ENCODE data around the gene DMBT1. TPM values are rescaled to one million over a fixed set of nuclear protein-coding genes. Genes with fewer than 3 reads are reported as not detected.

The DMBT1 gene
- total and polyA plus RNA-seq, 4 donors, result 0.03 TPM; not detected in 3

- 83% methylated on average over 16 of the region's 16 CpGs for WGBS
- no peak for TF ChIP-seq CTCF (IDR thresholded peaks at IDR 0.05; ENCODE audit: low read depth, low read length, missing input control)
- no peak for TF ChIP-seq EGR1 (IDR thresholded peaks at IDR 0.05; ENCODE audit: low read depth in 2 of 2)
- no peak for TF ChIP-seq ATF3 (IDR thresholded peaks at IDR 0.05)
- TF ChIP-seq REST (IDR thresholded peaks at IDR 0.05), result no peak
- TF ChIP-seq GABPA (IDR thresholded peaks at IDR 0.05 in 1 of 2, conservative IDR thresholded peaks at IDR 0.05 in 1 of 2), result no peak
- TF ChIP-seq HNF4A (conservative IDR thresholded peaks at IDR 0.05), result no peak
- TF ChIP-seq RXRA (IDR thresholded peaks at IDR 0.05), result no peak
- no peak for TF ChIP-seq JUND (IDR thresholded peaks at IDR 0.05)
- TF ChIP-seq RAD21 (IDR thresholded peaks at IDR 0.05), result no peak
- TF ChIP-seq YY1 (IDR thresholded peaks at IDR 0.05), result no peak
- no peak for TF ChIP-seq FOXA1 (IDR thresholded peaks at IDR 0.05)
- no peak for TF ChIP-seq MAX (IDR thresholded peaks at IDR 0.05)
- no peak for DNase-seq (ENCODE audit: low spot score)
Measured at GRCh38 chr10:122515588-122516231, 44.8 kb upstream of the DMBT1 start.

GRCh38 chr10:122516734-122517133 lies 43.8 kb upstream of the DMBT1 start:
- WGBS, result 83% methylated on average over 4 of the region's 4 CpGs
- Histone ChIP-seq H3K27me3 (ENCODE audit: control insufficient read depth in 4 of 4, insufficient read depth in 4 of 4, low read length in 3 of 4) (no peaks in the 10 kb centered on the region), H3K4me1 (ENCODE audit: control insufficient read depth in 4 of 4, insufficient read depth in 4 of 4, low read length in 3 of 4) (no peaks in the 10 kb centered on the region), H3K36me3 (ENCODE audit: control insufficient read depth in 4 of 4, insufficient read depth in 3 of 4, low read depth in 1 of 4, low read length in 3 of 4) (peaks cover 2 to 31% (median 11%) of the 10 kb centered on the region in 4 donors), H3K4me3 (ENCODE audit: low read depth in 1 of 3, low read length in 3 of 3) (no peak overlapping the region), H3K9ac (ENCODE audit: low read depth in 1 of 2, low read length in 2 of 2) (no peak overlapping the region), H3K27ac (ENCODE audit: low read depth in 1 of 2, low read length in 2 of 2) (no peak overlapping the region), H3K9me3 (ENCODE audit: control insufficient read depth in 4 of 4, low read length in 3 of 4) (no peaks in the 10 kb centered on the region)
- no peak for DNase-seq (ENCODE audit: low spot score)
- no peak for TF ChIP-seq RAD21 (IDR thresholded peaks at IDR 0.05)
- no peak for TF ChIP-seq RXRA (IDR thresholded peaks at IDR 0.05)
- no peak for TF ChIP-seq SP1 (IDR thresholded peaks at IDR 0.05)
- no peak for TF ChIP-seq HNF4G (IDR thresholded peaks at IDR 0.05)
- TF ChIP-seq TAF1 (conservative IDR thresholded peaks at IDR 0.05), result no peak
- no peak for TF ChIP-seq REST (IDR thresholded peaks at IDR 0.05)
- no peak for TF ChIP-seq FOXA1 (IDR thresholded peaks at IDR 0.05)
- no peak for TF ChIP-seq EGR1 (IDR thresholded peaks at IDR 0.05; ENCODE audit: low read depth in 2 of 2)
- TF ChIP-seq ZBTB33 (IDR thresholded peaks at IDR 0.05), result no peak
- TF ChIP-seq ATF3 (IDR thresholded peaks at IDR 0.05), result no peak
- TF ChIP-seq GABPA (IDR thresholded peaks at IDR 0.05 in 1 of 2, conservative IDR thresholded peaks at IDR 0.05 in 1 of 2), result no peak
- no peak for TF ChIP-seq HNF4A (conservative IDR thresholded peaks at IDR 0.05)
- no peak for TF ChIP-seq MAX (IDR thresholded peaks at IDR 0.05)

More at GRCh38 chr10:122515588-122516231, 44.8 kb upstream of the DMBT1 start:
- Histone ChIP-seq H3K4me3 (ENCODE audit: low read depth in 1 of 3, low read length in 3 of 3) (no peak overlapping the region), H3K36me3 (ENCODE audit: control insufficient read depth in 4 of 4, insufficient read depth in 3 of 4, low read depth in 1 of 4, low read length in 3 of 4) (peaks cover 2 to 33% (median 14%) of the 10 kb centered on the region in 4 donors), H3K9me3 (ENCODE audit: control insufficient read depth in 4 of 4, low read length in 3 of 4) (no peaks in the 10 kb centered on the region), H3K4me1 (ENCODE audit: control insufficient read depth in 4 of 4, insufficient read depth in 4 of 4, low read length in 3 of 4) (no peaks in the 10 kb centered on the region), H3K27ac (ENCODE audit: low read depth in 1 of 2, low read length in 2 of 2) (peak overlapping the region; percentile 6 to 61), H3K27me3 (ENCODE audit: control insufficient read depth in 4 of 4, insufficient read depth in 4 of 4, low read length in 3 of 4) (no peaks in the 10 kb centered on the region), H3K9ac (ENCODE audit: low read depth in 1 of 2, low read length in 2 of 2) (no peak overlapping the region)

Data from liver (tissue), 9 donors.